Uterus (tissue), 4 donors: ENCODE data around the gene NKAIN2. TPM values are rescaled to one million over a fixed set of nuclear protein-coding genes. Genes with fewer than 3 reads are reported as not detected.
"Not testable (repeated sequence)": the region's sequence is repeated elsewhere in the genome, so short reads cannot be mapped to it uniquely, and the experiment has no call there.

Source experiments
- DNase-seq, 2 donors: peaks; one replicate each; pipeline ENCODE4 v3.0.0-alpha.2; 2019 to 2020
- H3K27ac ChIP-seq, 2 donors: fragments of 200-600 bp; sonication (generic); 1 replicate in 1 of 2; 2 replicates in 1 of 2; pipeline ENCODE4 v1.5.1; 2016 to 2018
- H3K27me3 ChIP-seq, 2 donors: fragments of 200-600 bp; sonication (generic); one replicate each; pipeline ENCODE4 v1.5.1; 2018 to 2019; ENCODE audit warnings: control low read depth in 1 of 2
- H3K36me3 ChIP-seq, 2 donors: fragments of 200-600 bp; sonication (generic); one replicate each; pipeline ENCODE4 v1.5.1; 2019; ENCODE audit warnings: control low read depth in 1 of 2
- H3K4me1 ChIP-seq, 2 donors: fragments of 200-600 bp; sonication (generic); one replicate each; pipeline ENCODE4 v1.5.1; 2018 to 2019; ENCODE audit warnings: control low read depth in 1 of 2
- H3K4me3 ChIP-seq, 2 donors: fragments of 200-600 bp; sonication (generic); 1 replicate in 1 of 2; 2 replicates in 1 of 2; pipeline ENCODE4 v1.5.1; 2018 to 2019; ENCODE audit warnings: mild to moderate bottlenecking in 1 of 2
- H3K9me3 ChIP-seq, 2 donors: fragments of 200-600 bp; sonication (generic); one replicate each; pipeline ENCODE4 v1.5.1; 2019; ENCODE audit warnings: control low read depth in 1 of 2
- CTCF ChIP-seq, 4 experiments: fragments of 200-600 bp in 2 of 4; fragments of 450-650 bp in 2 of 4; sonication (generic) in 2 of 4; IDR thresholded peaks; one replicate each; pipeline ENCODE4 v1.5.1; 2016 to 2019; ENCODE audit warnings: antibody characterized with exemption in 4 of 4, mild to moderate bottlenecking in 2 of 4, moderate library complexity in 1 of 4
- POLR2A ChIP-seq, 2 donors: fragments of 450-650 bp; IDR thresholded peaks; one replicate each; pipeline ENCODE4 v1.6.1; 2016; ENCODE audit warnings: antibody characterized with exemption in 2 of 2, mild to moderate bottlenecking in 1 of 2, moderate library complexity in 1 of 2
- intact Hi-C: fragments of 100-400 bp; cut with DNase I; formaldehyde crosslinking; loops from one replicate; pipeline ENCODE4 v1.15.1; 2023; ENCODE audit warnings: low total_unique reads
- total RNA-seq, 4 donors: library from RNA; depleted of rRNA in 3 of 4; stranded (reverse); fragments of >200 nt in 3 of 4; gene quantifications; one replicate each; pipeline versions ENCODE4 v1.1.0 to v1.2.4, GENCODE V29; 2014 to 2023
- donor health status: DM: yes; HTN: yes; CAD: no.

The NKAIN2 gene
- total RNA-seq, 4 donors from 2014 or later, result 0.59 to 1.1 (median 1.0) TPM; not detected in 1

- no peaks in the 10 kb centered on the region for H3K27me3 ChIP-seq
- no peaks in the 10 kb centered on the region for H3K9me3 ChIP-seq
- intact Hi-C loops, result no loop called here
- H3K27ac ChIP-seq, result no peak overlapping the region
- H3K4me1 ChIP-seq, result no peaks in the 10 kb centered on the region
- DNase-seq, result no peak
- TF ChIP-seq CTCF (IDR thresholded peaks at IDR 0.05) (no peak), POLR2A (IDR thresholded peaks at IDR 0.05) (no peak)
- H3K36me3 ChIP-seq, result no peaks in the 10 kb centered on the region
- H3K4me3 ChIP-seq, result no peak overlapping the region
Measured at GRCh38 chr6:124008000-124008987, 204.6 kb downstream of the NKAIN2 start.

GRCh38 chr6:124008988-124009765 is 205.5 kb downstream of the NKAIN2 start:
- H3K36me3 ChIP-seq, result no peaks in the 10 kb centered on the region
- DNase-seq, result no peak
- no peaks in the 10 kb centered on the region for H3K9me3 ChIP-seq
- TF ChIP-seq CTCF (IDR thresholded peaks at IDR 0.05) (no peak), POLR2A (IDR thresholded peaks at IDR 0.05) (no peak)
- no peak overlapping the region for H3K27ac ChIP-seq
- intact Hi-C loops, result no loop called here
- no peaks in the 10 kb centered on the region for H3K27me3 ChIP-seq
- H3K4me3 ChIP-seq, result no peak overlapping the region
- no peaks in the 10 kb centered on the region for H3K4me1 ChIP-seq

- Histone ChIP-seq H3K27me3 (no peaks in the 10 kb centered on the region), H3K4me3 (no peak overlapping the region), H3K27ac (no peak overlapping the region), H3K36me3 (no peaks in the 10 kb centered on the region), H3K9me3 (no peaks in the 10 kb centered on the region), H3K4me1 (no peaks in the 10 kb centered on the region)
- no peak for DNase-seq
- intact Hi-C loops, result no loop called here
- TF ChIP-seq CTCF (IDR thresholded peaks at IDR 0.05), result no peak
- TF ChIP-seq POLR2A (IDR thresholded peaks at IDR 0.05), result no peak
Measured at GRCh38 chr6:124010574-124010973, 206.9 kb downstream of the NKAIN2 start.

- TF ChIP-seq POLR2A (IDR thresholded peaks at IDR 0.05) (no peak), CTCF (IDR thresholded peaks at IDR 0.05) (no peak)
- no peaks in the 10 kb centered on the region for H3K9me3 ChIP-seq
- no peaks in the 10 kb centered on the region for H3K36me3 ChIP-seq
- no peak overlapping the region for H3K27ac ChIP-seq
- no peaks in the 10 kb centered on the region for H3K4me1 ChIP-seq
- H3K4me3 ChIP-seq, result no peak overlapping the region
- H3K27me3 ChIP-seq, result no peaks in the 10 kb centered on the region
- DNase-seq, result no peak
- intact Hi-C loops, result no loop called here
Measured at GRCh38 chr6:124011180-124011579, 207.5 kb downstream of the NKAIN2 start.

GRCh38 chr6:124022051-124022450 is 218.4 kb downstream of the NKAIN2 start:
- H3K9me3 ChIP-seq, H3K4me3 ChIP-seq, H3K27me3 ChIP-seq, intact Hi-C loops, H3K27ac ChIP-seq, H3K36me3 ChIP-seq, H3K4me1 ChIP-seq, DNase-seq: not testable (repeated sequence)
